ENCODE results near the gene P3H2. TPM values are rescaled to one million over a fixed set of nuclear protein-coding genes. Genes with fewer than 3 reads are reported as not detected.
"Not testable (repeated sequence)": the region's sequence is repeated elsewhere in the genome, so short reads cannot be mapped to it uniquely, and the experiment has no call there.

The P3H2 gene
- 0.03 TPM in 1 of 2 replicates, not detected in the other for total RNA-seq (2014; rRNA removed; shearing (Covaris generic))
- 4.4 and 5.7 TPM in 2 replicates for polyA plus RNA-seq (2015; cell fraction: cytosol; rRNA removed)
- polyA plus RNA-seq (2015; cell fraction: nucleus; rRNA removed), result 7.9 and 9.4 TPM in 2 replicates

- DNase-seq (ENCODE audit: low read depth), result no peak
These were observed at the start of gene P3H2 for GRCh38 chr3:190120269-190121060. Gene P3H2, minus strand, starts transcription at chr3:190120897. Its CDS starts 166 bp downstream, at chr3:190120731.

- no peak for DNase-seq (ENCODE audit: low read depth)
These were observed 49.2 kb upstream of the P3H2 start for GRCh38 chr3:190169877-190170276.

- DNase-seq (ENCODE audit: low read depth), result no peak
These were observed 48.5 kb upstream of the P3H2 start for GRCh38 chr3:190169243-190169642.

- no peak for DNase-seq (ENCODE audit: low read depth)
These were observed 47.4 kb upstream of the P3H2 start for GRCh38 chr3:190167936-190168680.

- no peak for DNase-seq (ENCODE audit: low read depth)
These were observed 46.3 kb upstream of the P3H2 start for GRCh38 chr3:190166948-190167347.

GRCh38 chr3:190165253-190165652, 44.6 kb upstream of the P3H2 start:
- no peak for DNase-seq (ENCODE audit: low read depth)

- not testable (repeated sequence) for DNase-seq (ENCODE audit: low read depth)
These were observed 41.3 kb upstream of the P3H2 start for GRCh38 chr3:190162013-190162412.

GRCh38 chr3:190159902-190160435, 39.3 kb upstream of the P3H2 start:
- DNase-seq (ENCODE audit: low read depth), result no peak

- DNase-seq (ENCODE audit: low read depth), result no peak
These were observed 37.6 kb upstream of the P3H2 start for GRCh38 chr3:190158261-190158660.

GRCh38 chr3:190155752-190156151, 35.1 kb upstream of the P3H2 start:
- DNase-seq (ENCODE audit: low read depth), result peak; percentile 21

- no peak for DNase-seq (ENCODE audit: low read depth)
These were observed 30.0 kb upstream of the P3H2 start for GRCh38 chr3:190150681-190151080.

GRCh38 chr3:190149830-190150619, 29.3 kb upstream of the P3H2 start:
- not testable (repeated sequence) for DNase-seq (ENCODE audit: low read depth)

GRCh38 chr3:190144793-190145192, 24.1 kb upstream of the P3H2 start:
- not testable (repeated sequence) for DNase-seq (ENCODE audit: low read depth)

- no peak for DNase-seq (ENCODE audit: low read depth)
These were observed 21.3 kb upstream of the P3H2 start for GRCh38 chr3:190142041-190142440.

- no peak for DNase-seq (ENCODE audit: low read depth)
These were observed 18.7 kb upstream of the P3H2 start for GRCh38 chr3:190139365-190139764.

GRCh38 chr3:190132371-190132770, 11.7 kb upstream of the P3H2 start:
- no peak for DNase-seq (ENCODE audit: low read depth)

- peak; percentile 66 for DNase-seq (ENCODE audit: low read depth)
These were observed 10.6 kb upstream of the P3H2 start for GRCh38 chr3:190131329-190131728.

GRCh38 chr3:190130696-190131095, 10.0 kb upstream of the P3H2 start:
- no peak for DNase-seq (ENCODE audit: low read depth)

- peak; percentile 20 for DNase-seq (ENCODE audit: low read depth)
These were observed 9.3 kb upstream of the P3H2 start for GRCh38 chr3:190130037-190130436.

GRCh38 chr3:190127797-190128196, 7.1 kb upstream of the P3H2 start:
- DNase-seq (ENCODE audit: low read depth), result no peak

- DNase-seq (ENCODE audit: low read depth), result no peak
These were observed 6.5 kb upstream of the P3H2 start for GRCh38 chr3:190127195-190127594.
